ENCODE data around the gene ORC3.
A peak's percentile ranks its signal among the peaks of the same experiment; 100 is the strongest.

Gene ORC3

GRCh38 chr6:87628424-87628823 is 38.5 kb downstream of the ORC3 start:
- Mint-ChIP-seq H3K4me3 (no peak overlapping the region), H3K9me3 (no peaks in the 10 kb centered on the region), H3K4me1 (no peaks in the 10 kb centered on the region), H3K27ac (peak overlapping the region in 2 of 3 experiments; percentile 22 to 70), H3K36me3 (ENCODE audit: low read depth) (peaks cover 45% of the 10 kb centered on the region), H3K27me3 (ENCODE audit: low read depth) (no peaks in the 10 kb centered on the region)
- no peak for TF ChIP-seq CTCF (IDR thresholded peaks at IDR 0.05; ENCODE audit: unreplicated experiment in 3 of 3)

- Mint-ChIP-seq H3K4me3 (no peak overlapping the region), H3K27me3 (ENCODE audit: low read depth) (no peaks in the 10 kb centered on the region), H3K27ac (peak overlapping the region in 1 of 3 experiments; percentile 70), H3K36me3 (ENCODE audit: low read depth) (peaks cover 41% of the 10 kb centered on the region), H3K9me3 (no peaks in the 10 kb centered on the region), H3K4me1 (no peaks in the 10 kb centered on the region)
- no peak for TF ChIP-seq CTCF (IDR thresholded peaks at IDR 0.05; ENCODE audit: unreplicated experiment in 3 of 3)
Measured at GRCh38 chr6:87628881-87629280, 38.9 kb downstream of the ORC3 start.

- TF ChIP-seq CTCF (IDR thresholded peaks at IDR 0.05; ENCODE audit: unreplicated experiment in 3 of 3), result no peak
- Mint-ChIP-seq H3K27ac (no peak overlapping the region), H3K4me1 (peaks cover 5% of the 10 kb centered on the region), H3K27me3 (ENCODE audit: low read depth) (no peaks in the 10 kb centered on the region), H3K4me3 (no peak overlapping the region), H3K36me3 (ENCODE audit: low read depth) (peaks cover 30% of the 10 kb centered on the region), H3K9me3 (no peaks in the 10 kb centered on the region)
Measured at GRCh38 chr6:87630746-87631145, 40.8 kb downstream of the ORC3 start.

- no peak overlapping the region for H3K4me3 Mint-ChIP-seq
- no peak for TF ChIP-seq CTCF (IDR thresholded peaks at IDR 0.05; ENCODE audit: unreplicated experiment in 3 of 3)
- no peak overlapping the region for H3K27ac Mint-ChIP-seq
- H3K27me3 Mint-ChIP-seq (ENCODE audit: low read depth), result no peaks in the 10 kb centered on the region
- peaks cover 26% of the 10 kb centered on the region for H3K36me3 Mint-ChIP-seq (ENCODE audit: low read depth)
- peaks cover 5% of the 10 kb centered on the region for H3K4me1 Mint-ChIP-seq
- H3K9me3 Mint-ChIP-seq, result no peaks in the 10 kb centered on the region
Measured at GRCh38 chr6:87633851-87634250, 43.9 kb downstream of the ORC3 start.

- no peak for TF ChIP-seq CTCF (IDR thresholded peaks at IDR 0.05; ENCODE audit: unreplicated experiment in 3 of 3)
- Mint-ChIP-seq H3K4me3 (no peak overlapping the region), H3K27ac (no peak overlapping the region), H3K36me3 (ENCODE audit: low read depth) (peaks cover 22% of the 10 kb centered on the region), H3K9me3 (no peaks in the 10 kb centered on the region), H3K27me3 (ENCODE audit: low read depth) (no peaks in the 10 kb centered on the region), H3K4me1 (peaks cover 5% of the 10 kb centered on the region)
Measured at GRCh38 chr6:87636315-87636714, 46.4 kb downstream of the ORC3 start.

- peaks cover 22% of the 10 kb centered on the region for H3K36me3 Mint-ChIP-seq (ENCODE audit: low read depth)
- H3K4me3 Mint-ChIP-seq, result no peak overlapping the region
- H3K27ac Mint-ChIP-seq, result no peak overlapping the region
- no peak for TF ChIP-seq CTCF (IDR thresholded peaks at IDR 0.05; ENCODE audit: unreplicated experiment in 3 of 3)
- no peaks in the 10 kb centered on the region for H3K9me3 Mint-ChIP-seq
- H3K27me3 Mint-ChIP-seq (ENCODE audit: low read depth), result no peaks in the 10 kb centered on the region
- peaks cover 5% of the 10 kb centered on the region for H3K4me1 Mint-ChIP-seq
Measured at GRCh38 chr6:87637106-87637505, 47.2 kb downstream of the ORC3 start.

Measured in nephron (organoid).